HCT116 (cell line): ENCODE data around the gene EHD3. TPM values are rescaled to one million over a fixed set of nuclear protein-coding genes. Genes with fewer than 3 reads are reported as not detected.

Experiments
- ATAC-seq: fragments of 200-7000 bp; cut with Tn5 transposase; 2 replicates; pipeline ENCODE4 v1.9.1; 2020; ENCODE audit warnings: mild to moderate bottlenecking, moderate library complexity
- BruUV-seq: library from RNA; stranded (reverse); fragments of 400-500 nt; replicated peaks from 2 replicates; lab custom pipeline; 2021; lab: Mats Ljungman, UMichigan
- CTCF ChIA-PET: fragments of 300-600 bp; sonication (Branson Sonifier 250); formaldehyde crosslinking; loops from one replicate; lab custom pipeline; 2021; ENCODE audit warnings: antibody characterized with exemption; lab: Charles Lee
- POLR2A ChIA-PET: fragments of 300-600, 350-600 bp; sonication (Branson Sonifier 250); formaldehyde crosslinking; loops from one replicate; lab custom pipeline; 2021; ENCODE audit warnings: antibody characterized with exemption; lab: Charles Lee
- RAD21 ChIA-PET, 2 experiments: fragments of 300-600 bp; sonication (Branson Sonifier 250); formaldehyde crosslinking; loops; one replicate each; lab custom pipeline; 2023; ENCODE audit warnings: low total read pairs in 2 of 2; ENCODE audit not compliant: uncharacterized antibody in 2 of 2, unreplicated experiment in 2 of 2, low non-redundant PET in 1 of 2; lab: Charles Lee
- DNase-seq: peaks from one replicate; pipeline ENCODE4 v3.0.0-alpha.2; 2010; ENCODE audit warnings: low read depth, low spot score
- H2AFZ ChIP-seq: fragments of 200-600 bp; shearing (Covaris generic), sonication (generic); 2 replicates; pipeline ENCODE4 v1.6.1; 2017; ENCODE audit warnings: low read depth, mixed run types, mixed read lengths, antibody characterized with exemption, low read length; ENCODE audit not compliant: poor library complexity, severe bottlenecking
- H3K27ac ChIP-seq: 2 replicates; pipeline ENCODE4 v1.5.1; 2012; ENCODE audit warnings: low read depth, low read length
- H3K27me3 ChIP-seq: fragments of 200-600 bp; sonication (generic); 2 replicates; pipeline ENCODE4 v1.6.1; 2016; ENCODE audit warnings: mixed run types, low read length, mixed read lengths; ENCODE audit not compliant: insufficient read depth
- H3K36me3 ChIP-seq, 2 experiments: fragments of 200-500 bp in 1 of 2; fragments of 200-600 bp in 1 of 2; sonication (Bioruptor generic) in 1 of 2; sonication (generic) in 1 of 2; 2 replicates each; pipeline versions ENCODE4 v1.5.1 to v1.6.1; 2014 to 2016; ENCODE audit warnings: low read length in 2 of 2, inconsistent platforms in 1 of 2, mixed read lengths in 1 of 2, mixed run types in 1 of 2; ENCODE audit not compliant: insufficient read depth in 2 of 2, control insufficient read depth in 1 of 2
- H3K4me1 ChIP-seq, 2 experiments: fragments of 200-600 bp in 1 of 2; sonication (generic) in 1 of 2; 2 replicates each; pipeline versions ENCODE4 v1.5.1 to v1.6.1; 2012 to 2017; ENCODE audit warnings: low read length in 2 of 2, inconsistent platforms in 1 of 2, mild to moderate bottlenecking in 1 of 2, mixed read lengths in 1 of 2, mixed run types in 1 of 2, moderate library complexity in 1 of 2; ENCODE audit not compliant: insufficient read depth in 2 of 2, control insufficient read depth in 1 of 2
- H3K4me2 ChIP-seq: fragments of 200-600 bp; sonication (generic); 2 replicates; pipeline ENCODE4 v1.6.1; 2017; ENCODE audit warnings: mixed run types, low read length, mixed read lengths
- H3K4me3 ChIP-seq, 2 experiments: fragments of 200-600 bp in 1 of 2; sonication (generic) in 1 of 2; replicated peaks in 1 of 2; 2 replicates each; pipeline ENCODE4 v1.5.1; 2011 to 2016; ENCODE audit warnings: low read length in 2 of 2, control low read depth in 1 of 2, low read depth in 1 of 2, mild to moderate bottlenecking in 1 of 2, mixed read lengths in 1 of 2, mixed run types in 1 of 2
- H3K79me2 ChIP-seq: fragments of 200-600 bp; sonication (generic); 2 replicates; pipeline ENCODE4 v1.6.1; 2017; ENCODE audit warnings: mild to moderate bottlenecking, mixed run types, low read length, moderate library complexity, mixed read lengths; ENCODE audit not compliant: insufficient read depth
- H3K9ac ChIP-seq: fragments of 200-600 bp; sonication (generic); 2 replicates; pipeline ENCODE4 v1.6.1; 2016; ENCODE audit warnings: low read length, mixed read lengths
- H3K9me2 ChIP-seq: fragments of 200-600 bp; sonication (generic), shearing (Covaris generic); 2 replicates; pipeline ENCODE4 v1.6.1; 2017; ENCODE audit warnings: mixed run types, mild to moderate bottlenecking, moderate library complexity; ENCODE audit not compliant: insufficient read depth
- H3K9me3 ChIP-seq, 2 experiments: fragments of 200-500 bp in 1 of 2; fragments of 200-600 bp in 1 of 2; sonication (Bioruptor generic) in 1 of 2; sonication (generic) in 1 of 2; 2 replicates each; pipeline ENCODE4 v1.6.1; 2014 to 2017; ENCODE audit warnings: low read length in 2 of 2, mixed read lengths in 2 of 2, inconsistent platforms in 1 of 2, low read depth in 1 of 2, mild to moderate bottlenecking in 1 of 2, mixed run types in 1 of 2, moderate library complexity in 1 of 2; ENCODE audit not compliant: control insufficient read depth in 1 of 2, insufficient read depth in 1 of 2
- H4K20me1 ChIP-seq: fragments of 200-600 bp; sonication (generic), shearing (Covaris generic); 2 replicates; pipeline ENCODE4 v1.6.1; 2017; ENCODE audit warnings: mixed run types, mild to moderate bottlenecking, moderate library complexity; ENCODE audit not compliant: insufficient read depth
- ATF3 ChIP-seq: IDR thresholded peaks from 2 replicates; pipeline ENCODE4 v1.6.1; 2012
- CBX3 ChIP-seq: IDR thresholded peaks from 2 replicates; pipeline ENCODE4 v1.6.1; 2012; ENCODE audit warnings: low read depth
- CEBPB ChIP-seq: IDR thresholded peaks from 2 replicates; pipeline ENCODE4 v1.6.1; 2012; ENCODE audit warnings: low read depth
- EGR1 ChIP-seq: IDR thresholded peaks from 2 replicates; pipeline ENCODE4 v1.6.1; 2012; ENCODE audit warnings: low read depth
- EZH2 ChIP-seq: fragments of 200-600 bp; sonication (generic); IDR thresholded peaks from 2 replicates; pipeline ENCODE4 v1.6.1; 2017; ENCODE audit warnings: antibody characterized with exemption, mixed run types
- FOSL1 ChIP-seq: IDR thresholded peaks from 2 replicates; pipeline ENCODE4 v1.6.1; 2012; ENCODE audit warnings: low read depth
- POLR2A ChIP-seq: IDR thresholded peaks from 2 replicates; pipeline ENCODE4 v1.7.0; 2011; ENCODE audit warnings: borderline replicate concordance; ENCODE audit not compliant: insufficient read depth, insufficient read length; ENCODE audit errors: extremely low read depth
- POLR2AphosphoS5 ChIP-seq: IDR thresholded peaks from 2 replicates; pipeline ENCODE4 v1.6.1; 2011; ENCODE audit warnings: mild to moderate bottlenecking, low read depth, low read length, moderate library complexity
- RAD21 ChIP-seq: IDR thresholded peaks from 2 replicates; pipeline ENCODE4 v1.6.1; 2012; ENCODE audit warnings: low read depth, mild to moderate bottlenecking
- REST ChIP-seq: IDR thresholded peaks from 2 replicates; pipeline ENCODE4 v1.6.1; 2012; ENCODE audit warnings: low read depth
- SP1 ChIP-seq: IDR thresholded peaks from 2 replicates; pipeline ENCODE4 v1.6.1; 2012; ENCODE audit warnings: low read depth
- SRF ChIP-seq: IDR thresholded peaks from 2 replicates; pipeline ENCODE4 v1.6.1; 2012; ENCODE audit warnings: low read depth
- ZNF274 ChIP-seq: fragments of 200-500 bp; sonication (Bioruptor generic); IDR thresholded peaks from 2 replicates; pipeline ENCODE4 v1.6.1; 2014; ENCODE audit warnings: mild to moderate bottlenecking, low read depth, low read length, inconsistent platforms
- intact Hi-C: fragments of 100-400 bp; cut with micrococcal nuclease; formaldehyde crosslinking; loops from 2 replicates; pipeline ENCODE4 v1.10.0; 2022
- total RNA-seq: library from RNA; stranded (reverse); gene quantifications from one replicate; pipeline ENCODE4 v1.2.1, GENCODE V29; 2021; ENCODE audit not compliant: unreplicated experiment
- TF ChIP-seq, protein P1 (sequence below): IDR thresholded peaks from 2 replicates; pipeline ENCODE4 v1.6.1; 2011; ENCODE audit warnings: mild to moderate bottlenecking, low read length, moderate library complexity; ENCODE audit not compliant: insufficient replicate concordance; ENCODE audit errors: extremely low read depth

Gene EHD3
- total RNA-seq, 1 experiment from 2014 or later, result not detected

- no peaks in the 10 kb centered on the region for H4K20me1 ChIP-seq
- H3K27me3 ChIP-seq, result no peaks in the 10 kb centered on the region
- no peak overlapping the region for H3K9ac ChIP-seq
- no peak overlapping the region for H3K27ac ChIP-seq
- H3K4me1 ChIP-seq, result peaks cover 0 to 24% of the 10 kb centered on the region in 2 experiments; a peak in 2 of 4 replicates
- CTCF ChIA-PET, result no interaction called here
- no peaks in the 10 kb centered on the region for H3K79me2 ChIP-seq
- H2AFZ ChIP-seq, result no peak overlapping the region
- no peaks in the 10 kb centered on the region for H3K36me3 ChIP-seq
- H3K4me2 ChIP-seq, result no peak overlapping the region
- POLR2A ChIA-PET, result no interaction called here
- TF ChIP-seq RAD21 (no peak), EZH2 (no peak), FOSL1 (no peak), EGR1 (no peak)
- DNase-seq (no peak), ATAC-seq (no peak)
- BruUV-seq, result no TSS peak
- RAD21 ChIA-PET, result no interaction called here
- no peaks in the 10 kb centered on the region for H3K9me2 ChIP-seq
- H3K9me3 ChIP-seq, result no peaks in the 10 kb centered on the region
- intact Hi-C loops, result no loop called here
- H3K4me3 ChIP-seq, result no peak overlapping the region
Observed at GRCh38 chr2:31284107-31284506, 50.2 kb downstream of the EHD3 start.

GRCh38 chr2:31286230-31286629 is 52.3 kb downstream of the EHD3 start:
- no peak for DNase-seq
- H3K4me3 ChIP-seq, result no peak overlapping the region
- TF ChIP-seq CEBPB (no peak), REST (no peak), SP1 (no peak), CBX3 (no peak), POLR2A (no peak), SRF (no peak), EZH2 (no peak), FOSL1 (no peak), ATF3 (no peak), POLR2AphosphoS5 (no peak), ZNF274 (no peak)
- TF ChIP-seq, protein P1, sequence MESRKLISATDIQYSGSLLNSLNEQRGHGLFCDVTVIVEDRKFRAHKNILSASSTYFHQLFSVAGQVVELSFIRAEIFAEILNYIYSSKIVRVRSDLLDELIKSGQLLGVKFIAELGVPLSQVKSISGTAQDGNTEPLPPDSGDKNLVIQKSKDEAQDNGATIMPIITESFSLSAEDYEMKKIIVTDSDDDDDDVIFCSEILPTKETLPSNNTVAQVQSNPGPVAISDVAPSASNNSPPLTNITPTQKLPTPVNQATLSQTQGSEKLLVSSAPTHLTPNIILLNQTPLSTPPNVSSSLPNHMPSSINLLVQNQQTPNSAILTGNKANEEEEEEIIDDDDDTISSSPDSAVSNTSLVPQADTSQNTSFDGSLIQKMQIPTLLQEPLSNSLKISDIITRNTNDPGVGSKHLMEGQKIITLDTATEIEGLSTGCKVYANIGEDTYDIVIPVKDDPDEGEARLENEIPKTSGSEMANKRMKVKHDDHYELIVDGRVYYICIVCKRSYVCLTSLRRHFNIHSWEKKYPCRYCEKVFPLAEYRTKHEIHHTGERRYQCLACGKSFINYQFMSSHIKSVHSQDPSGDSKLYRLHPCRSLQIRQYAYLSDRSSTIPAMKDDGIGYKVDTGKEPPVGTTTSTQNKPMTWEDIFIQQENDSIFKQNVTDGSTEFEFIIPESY, result no peak
- TF ChIP-seq, all 23 proteins: peak for 0
- Histone ChIP-seq H3K9me3 (no peaks in the 10 kb centered on the region), H3K36me3 (no peaks in the 10 kb centered on the region), H4K20me1 (no peaks in the 10 kb centered on the region), H3K4me2 (no peak overlapping the region), H3K27me3 (no peaks in the 10 kb centered on the region), H3K9ac (no peak overlapping the region), H3K27ac (no peak overlapping the region), H2AFZ (no peak overlapping the region), H3K9me2 (no peaks in the 10 kb centered on the region), H3K79me2 (no peaks in the 10 kb centered on the region), H3K4me1 (peaks cover 0 to 24% of the 10 kb centered on the region in 2 experiments; a peak in 2 of 4 replicates)
- ChIA-PET POLR2A (no interaction called here), RAD21 (no interaction called here), CTCF (no interaction called here)
- intact Hi-C loops, result no loop called here
- no peak for ATAC-seq
- BruUV-seq, result no TSS peak
